ENCODE results near the gene RCOR3.
A peak's percentile ranks its signal among the peaks of the same experiment; 100 is the strongest.
"Not testable (repeated sequence)": the region's sequence is repeated elsewhere in the genome, so short reads cannot be mapped to it uniquely, and the experiment has no call there.

The RCOR3 gene

DNA sequence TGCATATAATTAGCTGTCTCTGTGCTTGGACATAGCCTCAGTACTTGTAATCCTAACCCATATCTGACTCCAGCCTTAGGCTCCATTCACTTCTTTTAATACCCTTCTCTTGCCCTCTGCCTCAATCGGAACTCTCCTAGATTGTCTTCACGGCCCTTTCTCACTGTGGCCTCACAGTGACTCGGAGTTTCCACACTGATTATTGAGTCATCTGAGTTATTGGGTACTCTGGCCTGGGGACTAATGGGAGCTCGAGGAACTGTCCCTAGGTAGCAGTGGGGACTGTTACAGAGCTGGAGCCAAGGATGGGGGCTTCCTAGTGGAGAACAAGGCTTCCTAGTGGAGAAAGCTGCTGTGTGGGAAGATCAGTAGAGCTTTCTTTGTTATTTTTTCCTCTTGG, 84.4 kb downstream of the RCOR3 start:
- no peak for DNase-seq

DNA sequence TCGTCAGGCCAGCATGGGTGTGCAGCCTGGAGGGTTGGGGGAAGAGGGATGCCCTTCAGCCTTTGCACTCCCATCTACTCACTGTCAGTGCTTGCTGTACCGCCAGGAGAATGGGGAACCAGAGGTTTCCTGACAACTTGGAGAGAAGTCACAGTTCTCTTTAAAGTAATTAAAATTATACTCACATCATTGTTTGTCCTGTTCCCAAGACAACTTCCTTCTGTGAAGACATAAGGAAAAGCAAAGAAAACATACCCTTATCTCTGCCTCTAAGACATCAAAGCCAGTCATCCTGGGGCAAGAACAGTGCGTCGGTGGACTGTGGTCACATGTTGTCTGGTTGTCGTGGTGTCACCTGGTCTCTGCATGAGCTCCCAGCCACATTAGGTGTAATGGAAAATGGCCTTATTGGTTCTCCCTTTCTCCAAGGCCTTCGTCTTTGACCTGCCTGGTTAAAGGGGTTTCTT, 85.0 kb downstream of the RCOR3 start:
- no peak for DNase-seq

DNA sequence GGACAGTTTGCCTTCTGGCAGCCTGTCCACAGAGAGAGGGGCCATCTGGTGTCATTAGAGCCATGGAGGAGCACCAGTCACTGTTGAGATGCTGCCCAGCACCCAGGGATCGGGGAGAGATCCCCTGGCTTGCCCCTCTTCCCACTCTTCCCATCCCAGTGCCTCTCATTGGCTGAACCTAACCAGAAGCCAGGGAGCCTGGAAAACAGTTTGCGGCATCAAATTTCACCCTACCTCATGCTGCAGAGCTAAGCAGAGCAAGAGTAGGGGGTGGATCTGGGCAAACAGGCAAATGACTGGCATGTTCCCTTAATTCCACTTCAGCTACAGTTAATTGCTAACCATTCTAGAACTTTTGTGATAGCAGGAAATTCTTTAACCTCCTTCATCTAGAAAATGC, 86.6 kb downstream of the RCOR3 start:
- no peak for DNase-seq

DNA sequence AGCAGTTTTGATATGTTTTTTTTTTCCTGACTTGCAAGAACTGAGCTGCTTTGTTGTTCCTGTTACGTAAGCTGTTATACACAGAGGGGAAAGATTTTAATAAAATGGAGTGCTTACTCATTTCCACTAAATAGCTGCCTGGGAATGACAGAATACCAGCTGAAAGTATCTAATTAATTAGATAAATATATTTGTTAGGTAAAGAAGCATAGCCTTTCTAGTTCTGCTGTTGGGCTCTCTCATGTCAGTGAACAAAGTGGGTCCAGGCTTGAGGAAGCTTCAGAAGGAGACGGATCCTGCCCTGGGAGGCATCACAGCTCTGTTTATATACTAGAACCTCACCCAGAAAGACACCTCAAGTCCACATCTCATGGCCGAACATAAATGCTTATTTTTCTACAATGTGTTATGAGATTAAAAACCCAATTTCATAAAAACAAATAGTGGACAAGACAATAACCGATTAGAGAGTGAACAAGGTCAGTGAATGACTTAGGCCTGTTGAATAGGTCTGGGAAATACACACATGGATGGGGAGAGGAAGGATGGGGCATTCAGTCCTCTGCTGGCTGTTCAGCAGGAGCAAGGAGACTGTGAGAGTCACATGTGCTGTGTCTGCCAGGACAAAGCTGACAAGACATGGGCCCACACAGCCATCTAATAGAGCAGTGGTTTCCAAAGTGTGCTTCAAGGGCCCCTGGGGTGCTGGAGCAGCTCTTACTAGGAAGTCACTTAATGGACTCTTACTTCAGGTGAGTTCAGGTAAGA, 88.1 kb downstream of the RCOR3 start:
- DNase-seq, result no peak

DNA sequence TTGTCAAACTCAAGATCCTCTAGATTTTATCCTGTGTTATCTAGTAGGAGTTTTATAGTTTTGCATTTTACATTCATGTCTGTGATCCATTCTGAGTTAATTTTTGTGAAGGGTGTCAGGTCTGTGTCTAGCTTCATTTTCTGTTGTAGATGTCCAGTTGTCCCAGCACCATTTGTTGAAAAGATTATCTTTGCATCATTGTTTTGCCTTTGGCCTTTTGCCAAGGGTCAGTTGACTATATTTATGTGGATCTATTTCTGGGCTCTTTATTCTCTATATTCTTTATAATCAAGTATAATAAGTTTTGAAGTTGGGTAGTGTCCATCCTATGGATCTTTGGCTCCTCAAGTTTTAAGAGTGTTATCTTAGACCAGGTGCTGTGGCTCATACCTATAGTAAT, 89.4 kb downstream of the RCOR3 start:
- no peak for DNase-seq

DNA sequence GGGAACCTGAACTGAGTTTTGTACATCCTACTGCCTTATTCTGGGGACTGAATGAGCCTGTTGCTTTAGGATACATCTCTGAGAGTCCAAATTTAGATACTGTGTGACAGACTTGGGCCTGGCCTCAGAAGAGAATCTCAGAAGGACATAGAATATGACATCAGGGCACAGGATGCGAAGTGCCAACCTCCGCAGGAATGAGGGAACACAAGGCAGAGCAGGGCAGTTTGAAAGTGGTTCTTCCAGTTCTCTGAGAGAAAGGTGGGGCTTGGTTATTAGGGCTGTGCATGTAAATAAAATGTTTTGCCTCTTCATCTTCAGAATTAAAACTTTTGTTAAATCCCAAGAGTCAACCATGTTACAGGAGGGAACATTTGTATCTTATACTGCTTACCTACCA, 90.6 kb downstream of the RCOR3 start:
- DNase-seq, result no peak

DNA sequence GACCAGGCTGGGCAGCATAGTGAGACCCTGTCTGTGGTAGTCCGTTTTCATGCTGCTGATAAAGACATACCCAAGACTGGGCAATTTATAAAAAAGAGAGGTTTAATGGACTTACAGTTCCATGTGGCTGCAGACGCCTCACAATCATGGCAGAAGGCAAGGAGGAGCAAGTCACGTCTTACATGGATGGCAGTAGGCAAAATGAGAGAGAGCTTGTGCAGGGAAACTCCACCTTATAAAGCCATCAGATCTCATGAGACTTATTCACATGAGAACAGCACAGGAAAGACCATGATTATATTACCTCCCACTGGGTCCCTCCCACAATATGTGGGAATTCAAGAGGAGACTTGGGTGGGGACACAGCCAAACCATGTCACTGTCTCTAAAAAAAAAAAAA, 92.9 kb downstream of the RCOR3 start:
- DNase-seq, result not testable (repeated sequence)

DNA sequence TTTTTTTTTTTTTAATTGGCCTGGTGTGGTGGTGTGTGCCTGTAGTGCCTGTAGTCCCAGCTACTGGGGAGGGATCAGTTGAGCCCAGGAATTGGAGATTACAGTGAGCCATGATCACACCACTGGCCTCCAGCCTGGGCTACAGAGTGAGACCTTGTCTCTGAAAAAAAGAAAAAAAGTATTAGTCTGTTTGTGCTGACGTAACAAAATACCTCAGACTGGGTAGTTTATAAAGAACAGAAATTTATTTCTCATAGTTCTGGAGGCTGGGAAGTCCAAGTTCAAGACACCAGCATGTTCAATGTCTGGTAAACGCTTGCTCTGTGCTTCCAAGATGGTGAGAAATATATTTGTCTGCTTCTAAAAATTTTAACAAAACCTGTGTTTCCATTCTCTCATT, 93.3 kb downstream of the RCOR3 start:
- no peak for DNase-seq

DNA sequence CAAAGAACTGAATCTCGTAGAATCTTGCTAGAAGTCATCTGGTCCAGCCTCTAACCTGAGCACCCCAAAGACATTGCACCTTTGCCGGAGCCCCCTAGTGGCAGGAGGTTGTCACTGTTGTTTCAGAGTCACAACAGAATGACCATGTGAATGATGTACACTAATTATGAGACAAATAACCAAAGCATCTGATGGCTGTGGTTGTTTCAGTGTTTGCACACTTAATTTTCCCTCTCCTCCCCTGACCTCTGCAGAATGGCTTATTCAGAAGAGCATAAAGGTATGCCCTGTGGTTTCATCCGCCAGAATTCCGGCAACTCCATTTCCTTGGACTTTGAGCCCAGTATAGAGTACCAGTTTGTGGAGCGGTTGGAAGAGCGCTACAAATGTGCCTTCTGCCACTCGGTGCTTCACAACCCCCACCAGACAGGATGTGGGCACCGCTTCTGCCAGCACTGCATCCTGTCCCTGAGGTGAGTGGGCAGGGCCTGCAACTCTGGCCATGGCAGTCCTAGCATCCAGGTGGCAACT, 93.9 kb downstream of the RCOR3 start:
- peak; percentile 59 to 63 for DNase-seq

DNA sequence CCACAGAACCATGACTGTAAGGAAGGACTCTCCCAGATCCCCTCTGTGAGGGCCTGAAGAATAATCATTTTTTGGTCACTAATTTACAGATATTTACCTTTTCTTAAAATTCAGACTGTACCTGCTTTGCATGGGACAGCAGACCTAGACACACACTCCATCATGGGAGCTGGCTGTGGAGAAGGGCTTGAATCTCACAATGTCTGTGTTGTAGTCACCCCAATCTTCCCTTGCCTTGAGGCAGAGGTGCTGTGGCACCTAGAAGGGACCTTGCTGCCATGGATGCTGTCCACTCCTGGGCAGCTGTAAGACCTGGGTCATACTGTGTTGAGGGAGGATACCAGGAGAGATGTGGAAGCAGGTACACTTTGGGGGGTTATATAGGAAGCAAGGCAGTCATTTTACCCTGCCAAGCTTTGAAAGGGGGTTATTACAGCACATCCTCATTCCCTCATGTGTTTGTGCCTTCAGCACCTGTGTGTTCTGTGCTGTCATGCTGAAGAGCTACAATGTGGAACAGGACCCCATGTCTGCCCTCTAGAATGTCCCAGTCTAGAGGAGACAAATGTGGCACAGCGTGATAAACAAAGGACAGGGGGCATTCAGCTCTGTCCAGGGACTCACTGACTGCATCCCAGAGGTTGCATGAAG, 94.5 kb downstream of the RCOR3 start:
- DNase-seq, result no peak

DNA sequence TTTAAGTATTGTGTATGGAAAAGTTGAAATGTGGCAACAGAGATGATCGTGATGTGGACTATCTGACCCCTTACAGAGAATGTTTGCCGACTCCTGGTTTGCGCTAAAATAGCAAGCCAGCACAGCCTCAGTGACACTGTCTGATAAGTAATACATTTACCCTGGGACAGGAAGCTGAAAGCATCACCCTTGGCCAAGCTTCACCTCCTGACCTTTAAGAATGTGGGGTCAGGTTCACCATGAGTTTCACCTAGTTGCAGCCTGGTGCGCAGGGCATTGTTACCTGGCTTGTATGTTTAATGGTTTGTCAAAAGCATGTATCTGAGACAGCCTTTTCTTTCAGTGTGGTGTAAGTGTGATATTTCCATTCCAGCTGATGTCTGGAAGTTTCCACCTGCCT, 96.7 kb downstream of the RCOR3 start:
- DNase-seq, result no peak

DNA sequence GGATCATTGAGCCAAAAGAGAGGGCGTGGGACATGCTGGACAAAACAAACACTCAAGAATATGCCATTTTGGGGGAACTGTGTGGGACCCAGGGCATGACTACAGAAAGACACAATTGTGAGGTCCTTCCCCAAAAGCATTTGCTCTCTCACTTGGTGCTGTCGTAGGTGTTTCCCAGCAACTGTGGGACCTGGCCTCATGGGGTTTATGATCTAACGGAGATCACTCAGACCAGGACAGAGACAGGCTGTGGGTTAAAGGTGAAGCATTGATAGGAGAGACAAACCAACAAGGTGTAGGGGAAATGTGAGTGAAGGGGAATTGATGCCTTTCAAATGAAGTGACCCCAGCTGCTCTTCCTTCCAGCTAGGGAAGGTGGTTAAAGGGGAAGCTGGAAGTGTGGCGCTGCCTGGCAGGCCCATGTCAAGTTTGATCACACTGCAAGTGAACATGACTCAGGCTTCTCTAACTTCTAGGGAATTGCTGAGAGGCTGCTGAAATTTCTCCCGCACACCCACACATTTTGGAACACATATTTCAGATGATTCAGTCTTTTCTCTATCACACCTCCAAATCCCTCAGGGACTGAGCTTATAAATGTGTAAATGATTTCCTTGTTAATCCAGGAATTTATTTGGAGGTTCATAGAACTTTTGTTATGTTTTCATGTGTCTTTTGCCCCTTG, 97.7 kb downstream of the RCOR3 start:
- no peak for DNase-seq

DNA sequence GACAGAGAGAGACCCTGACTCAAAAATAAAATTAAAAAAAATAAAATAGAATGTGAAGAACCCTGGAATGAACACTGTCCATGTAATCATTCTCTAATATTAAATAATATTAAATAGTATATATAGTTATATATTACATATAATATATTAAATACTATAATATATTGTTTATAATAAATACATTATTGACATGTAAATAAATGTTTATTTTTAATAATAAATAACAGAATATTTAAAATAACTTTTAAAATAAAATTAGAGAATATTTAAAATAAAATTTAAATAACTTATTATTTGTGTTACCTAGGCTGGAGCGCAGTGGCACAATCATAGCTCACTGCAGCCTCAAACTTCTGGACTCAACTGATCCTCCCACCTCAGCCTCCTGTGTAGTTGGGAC, 99.5 kb downstream of the RCOR3 start:
- DNase-seq, result no peak

DNA sequence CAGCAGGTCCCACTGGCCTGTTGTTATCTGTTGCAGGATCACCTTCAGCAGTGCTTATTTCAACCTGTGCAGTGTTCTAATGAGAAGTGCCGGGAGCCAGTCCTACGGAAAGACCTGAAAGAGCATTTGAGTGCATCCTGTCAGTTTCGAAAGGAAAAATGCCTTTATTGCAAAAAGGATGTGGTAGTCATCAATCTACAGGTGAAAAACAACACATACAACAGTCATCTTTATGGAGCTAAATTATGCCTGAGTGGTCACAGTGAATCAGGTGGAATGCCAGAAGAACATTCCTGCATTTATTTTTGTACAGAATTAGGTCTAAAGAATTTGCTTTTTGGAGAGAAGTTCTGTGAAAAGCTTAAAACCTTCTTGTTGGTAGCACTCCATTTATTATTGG, 100.7 kb downstream of the RCOR3 start:
- DNase-seq, result no peak

DNA sequence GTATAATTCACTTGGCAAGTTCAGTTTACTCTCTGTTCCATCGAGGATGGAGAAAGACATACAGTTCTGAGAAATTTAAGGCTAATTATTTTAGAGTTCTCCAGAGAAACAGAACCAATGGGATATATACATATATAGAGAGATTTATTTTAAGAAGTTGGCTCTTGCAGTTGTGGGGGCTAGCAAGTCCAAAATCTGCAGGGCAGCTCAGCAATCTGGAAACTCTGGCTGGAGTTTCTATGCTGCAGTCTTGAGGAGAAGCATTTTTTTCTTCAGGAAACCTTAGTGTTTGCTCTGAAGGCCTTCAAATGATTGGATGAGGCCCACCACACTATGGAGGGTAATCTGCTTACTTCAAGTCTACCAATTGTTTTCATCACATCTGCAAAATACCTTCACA, 102.0 kb downstream of the RCOR3 start:
- no peak for DNase-seq

Data from activated CD4-positive, alpha-beta T cell treated with anti-CD3 and anti-CD28 coated beads, Interleukin-2, amount 50 U/mL, for 4 hours (primary cell).